Gastroesophageal sphincter (tissue), 3 donors: ENCODE data around the gene ELOVL5.

ENCODE experiments used
- CTCF ChIP-seq, 4 experiments: fragments of 200-600 bp in 2 of 4; fragments of 450-650 bp in 2 of 4; sonication (generic) in 1 of 4; IDR thresholded peaks; one replicate each; pipeline ENCODE4 v1.5.1; 2017 to 2019; ENCODE audit warnings: antibody characterized with exemption in 4 of 4, mild to moderate bottlenecking in 2 of 4, moderate library complexity in 2 of 4
- EP300 ChIP-seq: sonication (generic); formaldehyde crosslinking; IDR thresholded peaks from one replicate; pipeline ENCODE4 v1.6.1; 2017; ENCODE audit warnings: antibody characterized with exemption, mild to moderate bottlenecking
- POLR2A ChIP-seq, 2 donors: fragments of 450-650 bp; IDR thresholded peaks; one replicate each; pipeline ENCODE4 v1.6.1; 2017; ENCODE audit warnings: antibody characterized with exemption in 2 of 2, mild to moderate bottlenecking in 2 of 2, moderate library complexity in 1 of 2

GRCh38 chr6:53282741-53283140 lies 66.0 kb downstream of the ELOVL5 start:
- TF ChIP-seq CTCF (IDR thresholded peaks at IDR 0.05) (no peak), POLR2A (IDR thresholded peaks at IDR 0.05) (no peak), EP300 (no peak)
